ENCODE data around the gene PFKP.

PFKP gene

GRCh38 chr10:3034616-3035015 lies 32.7 kb upstream of the PFKP start:
- Histone ChIP-seq H3K4me1 (ENCODE audit: control insufficient read depth, insufficient read depth, low read length) (no peaks in the 10 kb centered on the region), H3K4me3 (ENCODE audit: low read depth, low read length) (no peak overlapping the region), H3K36me3 (ENCODE audit: control insufficient read depth, insufficient read depth, low read length) (no peaks in the 10 kb centered on the region), H3K9ac (ENCODE audit: low read depth, low read length) (no peak overlapping the region), H3K27me3 (ENCODE audit: control insufficient read depth, insufficient read depth, low read length) (no peaks in the 10 kb centered on the region), H3K9me3 (ENCODE audit: control insufficient read depth, insufficient read depth, low read length) (no peaks in the 10 kb centered on the region)

- Histone ChIP-seq H3K27me3 (ENCODE audit: control insufficient read depth, insufficient read depth, low read length) (no peaks in the 10 kb centered on the region), H3K36me3 (ENCODE audit: control insufficient read depth, insufficient read depth, low read length) (no peaks in the 10 kb centered on the region), H3K9ac (ENCODE audit: low read depth, low read length) (no peak overlapping the region), H3K4me3 (ENCODE audit: low read depth, low read length) (no peak overlapping the region), H3K4me1 (ENCODE audit: control insufficient read depth, insufficient read depth, low read length) (no peaks in the 10 kb centered on the region), H3K9me3 (ENCODE audit: control insufficient read depth, insufficient read depth, low read length) (no peaks in the 10 kb centered on the region)
Observed at GRCh38 chr10:3036155-3037021, 31.0 kb upstream of the PFKP start.

GRCh38 chr10:3037182-3037581 lies 30.2 kb upstream of the PFKP start:
- H3K9ac ChIP-seq (ENCODE audit: low read depth, low read length), result no peak overlapping the region
- no peak overlapping the region for H3K4me3 ChIP-seq (ENCODE audit: low read depth, low read length)
- no peaks in the 10 kb centered on the region for H3K36me3 ChIP-seq (ENCODE audit: control insufficient read depth, insufficient read depth, low read length)
- H3K27me3 ChIP-seq (ENCODE audit: control insufficient read depth, insufficient read depth, low read length), result no peaks in the 10 kb centered on the region
- H3K4me1 ChIP-seq (ENCODE audit: control insufficient read depth, insufficient read depth, low read length), result no peaks in the 10 kb centered on the region
- H3K9me3 ChIP-seq (ENCODE audit: control insufficient read depth, insufficient read depth, low read length), result no peaks in the 10 kb centered on the region

- H3K9me3 ChIP-seq (ENCODE audit: control insufficient read depth, insufficient read depth, low read length), result no peaks in the 10 kb centered on the region
- no peaks in the 10 kb centered on the region for H3K36me3 ChIP-seq (ENCODE audit: control insufficient read depth, insufficient read depth, low read length)
Observed at GRCh38 chr10:3040069-3040468, 27.3 kb upstream of the PFKP start.

GRCh38 chr10:3042589-3042988 lies 24.8 kb upstream of the PFKP start:
- no peak overlapping the region for H3K4me3 ChIP-seq (ENCODE audit: low read depth, low read length)
- no peaks in the 10 kb centered on the region for H3K27me3 ChIP-seq (ENCODE audit: control insufficient read depth, insufficient read depth, low read length)
- no peaks in the 10 kb centered on the region for H3K9me3 ChIP-seq (ENCODE audit: control insufficient read depth, insufficient read depth, low read length)
- no peaks in the 10 kb centered on the region for H3K36me3 ChIP-seq (ENCODE audit: control insufficient read depth, insufficient read depth, low read length)
- peaks cover 9% of the 10 kb centered on the region for H3K4me1 ChIP-seq (ENCODE audit: control insufficient read depth, insufficient read depth, low read length)
- H3K9ac ChIP-seq (ENCODE audit: low read depth, low read length), result no peak overlapping the region

More at GRCh38 chr10:3040069-3040468, 27.3 kb upstream of the PFKP start:
- H3K4me3 ChIP-seq (ENCODE audit: low read depth, low read length), result no peak overlapping the region
- no peaks in the 10 kb centered on the region for H3K4me1 ChIP-seq (ENCODE audit: control insufficient read depth, insufficient read depth, low read length)
- no peaks in the 10 kb centered on the region for H3K27me3 ChIP-seq (ENCODE audit: control insufficient read depth, insufficient read depth, low read length)
- no peak overlapping the region for H3K9ac ChIP-seq (ENCODE audit: low read depth, low read length)

- Histone ChIP-seq H3K27me3 (ENCODE audit: control insufficient read depth, insufficient read depth, low read length) (no peaks in the 10 kb centered on the region), H3K9me3 (ENCODE audit: control insufficient read depth, insufficient read depth, low read length) (no peaks in the 10 kb centered on the region), H3K4me3 (ENCODE audit: low read depth, low read length) (no peak overlapping the region), H3K9ac (ENCODE audit: low read depth, low read length) (no peak overlapping the region), H3K36me3 (ENCODE audit: control insufficient read depth, insufficient read depth, low read length) (no peaks in the 10 kb centered on the region), H3K4me1 (ENCODE audit: control insufficient read depth, insufficient read depth, low read length) (peaks cover 9% of the 10 kb centered on the region)
Observed at GRCh38 chr10:3043512-3044368, 23.6 kb upstream of the PFKP start.

- peak overlapping the region; percentile 4 for H3K4me3 ChIP-seq (ENCODE audit: low read depth, low read length)
- H3K9ac ChIP-seq (ENCODE audit: low read depth, low read length), result no peak overlapping the region
- no peaks in the 10 kb centered on the region for H3K27me3 ChIP-seq (ENCODE audit: control insufficient read depth, insufficient read depth, low read length)
- H3K36me3 ChIP-seq (ENCODE audit: control insufficient read depth, insufficient read depth, low read length), result no peaks in the 10 kb centered on the region
- H3K4me1 ChIP-seq (ENCODE audit: control insufficient read depth, insufficient read depth, low read length), result peaks cover 9% of the 10 kb centered on the region
- H3K9me3 ChIP-seq (ENCODE audit: control insufficient read depth, insufficient read depth, low read length), result no peaks in the 10 kb centered on the region
Observed at GRCh38 chr10:3045471-3046209, 21.7 kb upstream of the PFKP start.

GRCh38 chr10:3046210-3046779 lies 21.1 kb upstream of the PFKP start:
- H3K9ac ChIP-seq (ENCODE audit: low read depth, low read length), result no peak overlapping the region
- no peaks in the 10 kb centered on the region for H3K9me3 ChIP-seq (ENCODE audit: control insufficient read depth, insufficient read depth, low read length)
- H3K4me1 ChIP-seq (ENCODE audit: control insufficient read depth, insufficient read depth, low read length), result peaks cover 9% of the 10 kb centered on the region
- H3K36me3 ChIP-seq (ENCODE audit: control insufficient read depth, insufficient read depth, low read length), result no peaks in the 10 kb centered on the region
- peak overlapping the region; percentile 4 for H3K4me3 ChIP-seq (ENCODE audit: low read depth, low read length)
- H3K27me3 ChIP-seq (ENCODE audit: control insufficient read depth, insufficient read depth, low read length), result no peaks in the 10 kb centered on the region

- H3K36me3 ChIP-seq (ENCODE audit: control insufficient read depth, insufficient read depth, low read length), result no peaks in the 10 kb centered on the region
- no peak overlapping the region for H3K9ac ChIP-seq (ENCODE audit: low read depth, low read length)
- no peaks in the 10 kb centered on the region for H3K27me3 ChIP-seq (ENCODE audit: control insufficient read depth, insufficient read depth, low read length)
- H3K4me3 ChIP-seq (ENCODE audit: low read depth, low read length), result no peak overlapping the region
- peaks cover 9% of the 10 kb centered on the region for H3K4me1 ChIP-seq (ENCODE audit: control insufficient read depth, insufficient read depth, low read length)
- H3K9me3 ChIP-seq (ENCODE audit: control insufficient read depth, insufficient read depth, low read length), result no peaks in the 10 kb centered on the region
Observed at GRCh38 chr10:3046981-3047547, 20.3 kb upstream of the PFKP start.

GRCh38 chr10:3047596-3047995 lies 19.8 kb upstream of the PFKP start:
- H3K4me1 ChIP-seq (ENCODE audit: control insufficient read depth, insufficient read depth, low read length), result peaks cover 9% of the 10 kb centered on the region
- H3K9ac ChIP-seq (ENCODE audit: low read depth, low read length), result no peak overlapping the region
- no peaks in the 10 kb centered on the region for H3K9me3 ChIP-seq (ENCODE audit: control insufficient read depth, insufficient read depth, low read length)
- H3K36me3 ChIP-seq (ENCODE audit: control insufficient read depth, insufficient read depth, low read length), result no peaks in the 10 kb centered on the region
- H3K27me3 ChIP-seq (ENCODE audit: control insufficient read depth, insufficient read depth, low read length), result no peaks in the 10 kb centered on the region
- H3K4me3 ChIP-seq (ENCODE audit: low read depth, low read length), result no peak overlapping the region

All from iPS-15b (cell line).